Esophagus muscularis mucosa (tissue), 3 donors: ENCODE results near the gene SMIM3.

Experiments used
- CTCF ChIP-seq, 3 experiments: fragments of 200-600 bp in 2 of 3; fragments of 450-650 bp in 1 of 3; sonication (generic) in 2 of 3; IDR thresholded peaks; one replicate each; pipeline ENCODE4 v1.5.1; 2017 to 2019; ENCODE audit warnings: antibody characterized with exemption in 3 of 3, mild to moderate bottlenecking in 2 of 3, moderate library complexity in 1 of 3
- POLR2AphosphoS5 ChIP-seq, 2 donors: sonication (generic); formaldehyde crosslinking; IDR thresholded peaks; one replicate each; pipeline ENCODE4 v1.6.1; 2017; ENCODE audit warnings: antibody characterized with exemption in 2 of 2

- no peak for TF ChIP-seq CTCF (IDR thresholded peaks at IDR 0.05)
- TF ChIP-seq POLR2AphosphoS5 (IDR thresholded peaks at IDR 0.05): no peak
Observed at GRCh38 chr5:150757087-150757649, 21.4 kb upstream of the SMIM3 start.
